ENCODE data around the gene PLEKHJ1.

- TF ChIP-seq CTCF (IDR thresholded peaks at IDR 0.05) (no peak), POLR2AphosphoS5 (IDR thresholded peaks at IDR 0.05) (no peak)
Measured at GRCh38 chr19:2271234-2272103, 35.3 kb upstream of the PLEKHJ1 start.
